PC-9 (cell line): ENCODE measurements around the gene PDZRN4.

Experiments
- CTCF ChIP-seq: fragments of 200-600 bp; sonication (generic); conservative IDR thresholded peaks from 2 replicates; pipeline ENCODE4 v1.6.1; 2017; ENCODE audit warnings: mixed run types, antibody characterized with exemption, mild to moderate bottlenecking, moderate library complexity
- EZH2 ChIP-seq: fragments of 200-600 bp; sonication (generic); IDR thresholded peaks from 2 replicates; pipeline ENCODE4 v1.8.0; 2017; ENCODE audit warnings: antibody characterized with exemption, low read depth

- no peak for TF ChIP-seq CTCF
- TF ChIP-seq EZH2: no peak
These were observed 360.8 kb downstream of the PDZRN4 start for GRCh38 chr12:41548926-41549325.
